Bronchial epithelial cell (primary cell): ENCODE data around the gene AXL. TPM values are rescaled to one million over a fixed set of nuclear protein-coding genes. Genes with fewer than 3 reads are reported as not detected.
A peak's percentile ranks its signal among the peaks of the same experiment; 100 is the strongest.

Experiments used
- DNase-seq: peaks from one replicate; pipeline ENCODE4 v3.0.0-alpha.2; 2010; ENCODE audit warnings: low read depth
- FAIRE-seq: peaks from 2 replicates; lab custom pipeline; 2011; peaks lifted over from hg19 to GRCh38; lab: Jason Lieb, UNC
- H3K27me3 ChIP-seq: 2 replicates; pipeline ENCODE4 v1.5.1; 2011; ENCODE audit warnings: low read length; ENCODE audit not compliant: control insufficient read depth, insufficient read depth
- H3K36me3 ChIP-seq: 2 replicates; pipeline ENCODE4 v1.5.1; 2011; ENCODE audit warnings: low read length; ENCODE audit not compliant: control insufficient read depth, insufficient read depth
- H3K4me3 ChIP-seq: 2 replicates; pipeline ENCODE4 v1.5.1; 2011; ENCODE audit warnings: mild to moderate bottlenecking, low read depth, low read length, control low read depth
- total RNA-seq: library from RNA; depleted of rRNA; stranded (reverse); fragments of >200 nt; gene quantifications from 2 replicates; pipeline ENCODE4 v1.2.1, GENCODE V29; 2014
- TF ChIP-seq, protein P1 (sequence below): IDR thresholded peaks from 2 replicates; pipeline ENCODE4 v1.5.1; 2011; ENCODE audit warnings: mild to moderate bottlenecking, moderate library complexity, low read length, control low read depth, inconsistent platforms; ENCODE audit not compliant: insufficient read depth, severe bottlenecking

Gene AXL
- total RNA-seq, 1 donor from 2014 or later: 19.5 TPM

- Histone ChIP-seq H3K27me3 (no peaks in the 10 kb centered on the region), H3K4me3 (no peak overlapping the region), H3K36me3 (peaks cover 18% of the 10 kb centered on the region)
- no peak for FAIRE-seq
- TF ChIP-seq, protein P1, sequence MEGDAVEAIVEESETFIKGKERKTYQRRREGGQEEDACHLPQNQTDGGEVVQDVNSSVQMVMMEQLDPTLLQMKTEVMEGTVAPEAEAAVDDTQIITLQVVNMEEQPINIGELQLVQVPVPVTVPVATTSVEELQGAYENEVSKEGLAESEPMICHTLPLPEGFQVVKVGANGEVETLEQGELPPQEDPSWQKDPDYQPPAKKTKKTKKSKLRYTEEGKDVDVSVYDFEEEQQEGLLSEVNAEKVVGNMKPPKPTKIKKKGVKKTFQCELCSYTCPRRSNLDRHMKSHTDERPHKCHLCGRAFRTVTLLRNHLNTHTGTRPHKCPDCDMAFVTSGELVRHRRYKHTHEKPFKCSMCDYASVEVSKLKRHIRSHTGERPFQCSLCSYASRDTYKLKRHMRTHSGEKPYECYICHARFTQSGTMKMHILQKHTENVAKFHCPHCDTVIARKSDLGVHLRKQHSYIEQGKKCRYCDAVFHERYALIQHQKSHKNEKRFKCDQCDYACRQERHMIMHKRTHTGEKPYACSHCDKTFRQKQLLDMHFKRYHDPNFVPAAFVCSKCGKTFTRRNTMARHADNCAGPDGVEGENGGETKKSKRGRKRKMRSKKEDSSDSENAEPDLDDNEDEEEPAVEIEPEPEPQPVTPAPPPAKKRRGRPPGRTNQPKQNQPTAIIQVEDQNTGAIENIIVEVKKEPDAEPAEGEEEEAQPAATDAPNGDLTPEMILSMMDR: no peak
- no peak for DNase-seq
Measured at GRCh38 chr19:41205995-41206394, 13.0 kb upstream of the AXL start.

DNA sequence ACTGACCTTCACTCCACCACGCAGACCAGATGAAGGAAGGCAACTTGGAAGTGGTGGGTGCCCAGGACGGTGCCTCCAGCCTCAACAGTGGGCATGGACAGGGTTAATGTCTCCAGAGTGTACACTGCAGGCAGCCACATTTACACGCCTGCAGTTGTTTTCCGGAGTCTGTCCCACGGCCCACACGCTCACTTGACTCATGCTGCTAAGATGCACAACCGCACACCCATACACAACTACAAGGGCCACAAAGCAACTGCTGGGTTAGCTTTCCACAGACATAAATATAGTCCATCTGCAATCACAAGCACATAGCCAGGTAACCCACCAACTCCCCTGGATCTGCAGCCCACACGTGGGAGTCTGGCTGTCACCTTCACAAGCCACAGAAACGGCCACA, 12.6 kb upstream of the AXL start:
- DNase-seq (no peak), FAIRE-seq (no peak)
- Histone ChIP-seq H3K27me3 (no peaks in the 10 kb centered on the region), H3K4me3 (no peak overlapping the region), H3K36me3 (peaks cover 15% of the 10 kb centered on the region)
- TF ChIP-seq, protein P1: no peak

- peak; percentile 86 for FAIRE-seq
- TF ChIP-seq, protein P1: no peak
- Histone ChIP-seq H3K4me3 (no peak overlapping the region), H3K36me3 (peaks cover 13% of the 10 kb centered on the region), H3K27me3 (no peaks in the 10 kb centered on the region)
- no peak for DNase-seq
Measured at GRCh38 chr19:41206926-41207750, 11.9 kb upstream of the AXL start.

- TF ChIP-seq, protein P1: no peak
Measured at GRCh38 chr19:41214161-41214560, 4.9 kb upstream of the AXL start.

GRCh38 chr19:41217741-41218140, 1.3 kb upstream of the AXL start:
- DNase-seq (no peak), FAIRE-seq (no peak)
- TF ChIP-seq, protein P1: no peak
- Histone ChIP-seq H3K36me3 (peaks cover 3% of the 10 kb centered on the region), H3K4me3 (no peak overlapping the region), H3K27me3 (no peaks in the 10 kb centered on the region)

More at GRCh38 chr19:41214161-41214560, 4.9 kb upstream of the AXL start:
- no peak for FAIRE-seq
- no peaks in the 10 kb centered on the region for H3K36me3 ChIP-seq
- H3K27me3 ChIP-seq: no peaks in the 10 kb centered on the region
- no peak for DNase-seq
- H3K4me3 ChIP-seq: no peak overlapping the region
